ENCODE results near the gene GALNTL6. TPM values are rescaled to one million over a fixed set of nuclear protein-coding genes. Genes with fewer than 3 reads are reported as not detected.

The GALNTL6 gene
- total and polyA plus RNA-seq, 8 donors = 0.15 to 0.87 (median 0.58) TPM; not detected in 3

DNA sequence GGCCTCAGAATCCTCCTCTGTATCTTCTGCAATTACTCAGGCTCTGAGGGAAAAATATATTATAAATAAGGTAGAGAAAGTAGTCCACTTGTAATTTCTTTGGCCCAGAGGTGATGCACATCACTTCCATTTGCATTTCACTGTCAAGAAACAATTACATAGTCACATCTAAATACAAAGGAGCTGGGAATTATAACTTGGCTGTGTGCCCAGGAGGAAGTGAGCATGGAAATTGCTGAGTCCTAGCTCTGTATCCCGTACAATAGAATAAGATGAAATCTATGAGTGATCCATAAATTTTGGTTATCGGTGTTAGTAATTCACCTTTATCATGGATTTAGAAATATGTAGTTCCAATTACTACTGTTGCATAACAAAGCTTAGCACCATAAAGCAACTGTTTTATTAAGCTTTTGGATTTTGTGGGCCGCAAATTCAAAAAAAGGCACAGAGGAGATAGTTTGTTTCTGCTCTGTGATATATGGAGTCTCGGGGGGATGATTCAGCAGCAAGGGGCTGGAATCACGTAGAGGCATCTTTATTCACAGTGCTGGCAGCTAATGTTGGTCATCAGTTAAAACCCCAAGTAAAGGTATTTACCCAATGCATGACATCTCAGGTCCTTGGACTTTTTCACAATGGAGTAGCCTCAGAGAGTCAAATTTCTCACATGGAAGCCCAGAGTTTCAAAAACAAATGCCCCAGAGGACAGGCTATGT, 1114.1 kb downstream of the GALNTL6 start:
- WGBS, 5 donors = 69 to 79% (median 77%) methylated on average over 5 of the region's 5 CpGs
- Histone ChIP-seq H3K4me3 (no peak overlapping the region), H3K9me3 (no peaks in the 10 kb centered on the region), H3K36me3 (no peaks in the 10 kb centered on the region), H3K27ac (no peak overlapping the region), H3K27me3 (no peaks in the 10 kb centered on the region), H3K4me1 (peaks cover 0 to 11% (median 3%) of the 10 kb centered on the region in 4 donors)
- intact Hi-C loops (cut with DNase I; ENCODE audit: low total_unique reads) = no loop called here
- TF ChIP-seq POLR2A (IDR thresholded peaks at IDR 0.05) = no peak
- no peak for TF ChIP-seq POLR2AphosphoS5 (IDR thresholded peaks at IDR 0.05)
- no peak for TF ChIP-seq EP300 (IDR thresholded peaks at IDR 0.05)
- TF ChIP-seq, protein P1, sequence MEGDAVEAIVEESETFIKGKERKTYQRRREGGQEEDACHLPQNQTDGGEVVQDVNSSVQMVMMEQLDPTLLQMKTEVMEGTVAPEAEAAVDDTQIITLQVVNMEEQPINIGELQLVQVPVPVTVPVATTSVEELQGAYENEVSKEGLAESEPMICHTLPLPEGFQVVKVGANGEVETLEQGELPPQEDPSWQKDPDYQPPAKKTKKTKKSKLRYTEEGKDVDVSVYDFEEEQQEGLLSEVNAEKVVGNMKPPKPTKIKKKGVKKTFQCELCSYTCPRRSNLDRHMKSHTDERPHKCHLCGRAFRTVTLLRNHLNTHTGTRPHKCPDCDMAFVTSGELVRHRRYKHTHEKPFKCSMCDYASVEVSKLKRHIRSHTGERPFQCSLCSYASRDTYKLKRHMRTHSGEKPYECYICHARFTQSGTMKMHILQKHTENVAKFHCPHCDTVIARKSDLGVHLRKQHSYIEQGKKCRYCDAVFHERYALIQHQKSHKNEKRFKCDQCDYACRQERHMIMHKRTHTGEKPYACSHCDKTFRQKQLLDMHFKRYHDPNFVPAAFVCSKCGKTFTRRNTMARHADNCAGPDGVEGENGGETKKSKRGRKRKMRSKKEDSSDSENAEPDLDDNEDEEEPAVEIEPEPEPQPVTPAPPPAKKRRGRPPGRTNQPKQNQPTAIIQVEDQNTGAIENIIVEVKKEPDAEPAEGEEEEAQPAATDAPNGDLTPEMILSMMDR (IDR thresholded peaks at IDR 0.05) = no peak
- DNase-seq = peak; percentile 31 to 48

DNA sequence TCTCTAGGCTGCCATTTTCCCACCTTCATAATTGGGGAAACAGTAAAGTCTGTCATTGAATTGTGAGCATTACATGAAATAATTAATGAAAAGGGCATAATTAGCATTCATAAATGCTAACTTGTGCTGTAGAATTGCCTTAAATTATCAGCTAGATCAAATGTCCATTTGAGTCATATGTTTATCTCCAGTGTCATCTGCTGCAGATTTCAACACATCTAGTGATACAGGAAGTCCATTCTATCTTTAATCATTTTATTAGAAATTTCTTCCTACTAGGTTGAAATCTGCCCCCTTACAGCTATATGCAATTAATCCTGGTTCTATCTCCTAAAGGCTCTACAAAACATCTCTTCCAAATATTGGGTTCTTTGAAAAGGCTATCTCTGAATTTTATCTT, 1115.1 kb downstream of the GALNTL6 start:
- H3K4me1 ChIP-seq = peaks cover 0 to 11% (median 3%) of the 10 kb centered on the region in 4 donors
- intact Hi-C loops (cut with DNase I; ENCODE audit: low total_unique reads) = no loop called here

DNA sequence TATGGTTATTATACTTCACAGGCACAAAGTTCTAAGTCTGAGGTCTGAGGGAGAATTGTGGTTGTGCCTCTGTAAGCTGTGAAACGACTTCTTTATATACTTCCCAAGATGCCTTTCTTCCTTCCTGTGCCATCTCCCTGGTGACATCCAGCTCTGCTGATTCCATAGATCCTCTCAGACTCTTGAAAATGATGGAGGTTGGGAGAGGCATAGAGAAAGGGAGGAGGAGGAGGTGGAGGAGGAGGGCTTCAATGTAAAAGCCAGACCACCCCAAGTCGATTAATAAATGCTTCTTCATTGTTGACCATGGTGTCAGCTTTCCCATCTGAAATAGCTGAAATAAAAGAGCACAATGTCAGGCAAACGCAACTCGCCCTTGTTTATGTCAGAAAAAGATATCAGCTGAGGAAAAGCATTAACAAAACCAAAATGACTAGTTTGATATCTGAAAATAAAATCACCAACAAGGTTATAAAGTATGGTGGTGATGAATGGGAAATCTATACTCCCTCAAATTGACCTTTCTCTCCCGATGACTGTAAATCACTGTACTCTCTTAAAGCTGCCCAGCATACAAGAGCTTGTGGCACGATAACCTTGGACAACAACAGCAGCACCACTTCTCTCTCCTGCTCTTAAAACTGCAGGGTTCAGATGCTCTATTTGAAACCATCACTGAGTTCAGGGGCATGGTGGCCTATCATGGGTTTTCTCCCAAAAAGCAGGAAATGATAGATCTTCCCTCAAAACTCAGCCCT, 1125.0 kb downstream of the GALNTL6 start:
- H3K4me1 ChIP-seq = peaks cover 0 to 9% (median 2%) of the 10 kb centered on the region in 4 donors
- intact Hi-C loops (cut with DNase I; ENCODE audit: low total_unique reads) = no loop called here
- H3K36me3 ChIP-seq = no peaks in the 10 kb centered on the region
- no peaks in the 10 kb centered on the region for H3K27me3 ChIP-seq
- no peak for DNase-seq
- H3K9me3 ChIP-seq = no peaks in the 10 kb centered on the region
- H3K4me3 ChIP-seq = no peak overlapping the region
- WGBS, 5 donors = 56 to 72% (median 66%) methylated on average over 6 of the region's 6 CpGs
- no peak overlapping the region for H3K27ac ChIP-seq
- no peak for TF ChIP-seq EP300 (IDR thresholded peaks at IDR 0.05)

More for the DNA sequence above, 1115.1 kb downstream of the GALNTL6 start:
- H3K27me3 ChIP-seq = no peaks in the 10 kb centered on the region
- no peak overlapping the region for H3K27ac ChIP-seq
- no peaks in the 10 kb centered on the region for H3K9me3 ChIP-seq
- no peaks in the 10 kb centered on the region for H3K36me3 ChIP-seq
- no peak overlapping the region for H3K4me3 ChIP-seq
- no peak for TF ChIP-seq POLR2AphosphoS5 (IDR thresholded peaks at IDR 0.05)
- no peak for DNase-seq

DNA sequence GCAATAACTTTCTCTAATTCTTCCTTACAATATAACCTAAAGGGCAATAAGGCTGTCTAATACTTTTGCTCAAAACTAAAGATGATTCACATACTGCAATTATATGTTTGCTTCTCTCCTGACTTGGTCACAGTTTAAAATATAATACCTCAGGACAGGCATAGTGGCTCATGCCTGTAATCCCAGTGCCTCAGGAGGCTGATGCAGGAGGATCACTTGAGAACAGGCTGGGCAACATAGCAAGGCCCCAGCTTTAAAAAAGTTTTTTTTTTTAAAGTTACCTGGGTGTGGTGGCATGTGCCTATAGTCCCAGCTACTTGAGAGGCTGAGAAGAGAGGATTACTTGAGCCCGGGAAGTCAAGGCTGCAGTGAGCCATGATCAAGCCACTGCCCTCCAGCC, 1125.7 kb downstream of the GALNTL6 start:
- TF ChIP-seq EP300 (IDR thresholded peaks at IDR 0.05) (no peak), POLR2A (IDR thresholded peaks at IDR 0.05) (no peak), POLR2AphosphoS5 (IDR thresholded peaks at IDR 0.05) (no peak)
- TF ChIP-seq, protein P1 (IDR thresholded peaks at IDR 0.05) = no peak
- intact Hi-C loops (cut with DNase I; ENCODE audit: low total_unique reads) = no loop called here
- no peaks in the 10 kb centered on the region for H3K9me3 ChIP-seq
- DNase-seq = no peak
- WGBS, 5 donors = 95 to 100% (median 98%) methylated on average over 1 of the region's 1 CpG
- H3K27me3 ChIP-seq = no peaks in the 10 kb centered on the region
- no peak overlapping the region for H3K4me3 ChIP-seq
- H3K4me1 ChIP-seq = peaks cover 0 to 9% (median 3%) of the 10 kb centered on the region in 4 donors
- no peak overlapping the region for H3K27ac ChIP-seq
- H3K36me3 ChIP-seq = no peaks in the 10 kb centered on the region

DNA sequence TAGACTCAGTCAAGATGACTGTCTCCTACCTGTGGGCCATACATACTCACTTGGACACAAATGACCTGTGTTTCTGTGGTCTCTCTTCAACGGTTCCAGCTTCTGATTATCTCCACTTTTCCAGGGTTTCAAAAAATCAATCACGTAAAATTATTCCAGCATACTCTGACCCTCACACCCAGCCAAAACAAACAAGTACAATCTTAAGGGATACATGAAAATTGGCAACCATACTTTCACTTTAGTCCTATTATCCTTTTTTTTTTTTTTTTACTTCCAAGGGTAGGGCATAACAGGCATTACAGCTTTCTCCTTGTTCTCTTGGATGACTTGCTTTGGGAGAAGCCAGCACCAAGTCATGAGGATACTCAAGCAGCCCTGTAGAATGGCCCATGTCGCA, 1129.6 kb downstream of the GALNTL6 start:
- no peak for DNase-seq
- Histone ChIP-seq H3K36me3 (no peaks in the 10 kb centered on the region), H3K9me3 (no peaks in the 10 kb centered on the region), H3K4me3 (no peak overlapping the region), H3K27ac (no peak overlapping the region), H3K27me3 (no peaks in the 10 kb centered on the region), H3K4me1 (peaks cover 0 to 20% (median 8%) of the 10 kb centered on the region in 4 donors)
- no peak for TF ChIP-seq POLR2A (IDR thresholded peaks at IDR 0.05)
- TF ChIP-seq, protein P1 (IDR thresholded peaks at IDR 0.05) = no peak
- no peak for TF ChIP-seq POLR2AphosphoS5 (IDR thresholded peaks at IDR 0.05)
- no peak for TF ChIP-seq EP300 (IDR thresholded peaks at IDR 0.05)
- intact Hi-C loops (cut with DNase I; ENCODE audit: low total_unique reads) = no loop called here
- 26 to 49% (median 46%) methylated on average over 3 of the region's 3 CpGs for WGBS, 5 donors

All from stomach (tissue), 9 donors.